Measurements from ENCODE around the gene TIMM17A.

DNA sequence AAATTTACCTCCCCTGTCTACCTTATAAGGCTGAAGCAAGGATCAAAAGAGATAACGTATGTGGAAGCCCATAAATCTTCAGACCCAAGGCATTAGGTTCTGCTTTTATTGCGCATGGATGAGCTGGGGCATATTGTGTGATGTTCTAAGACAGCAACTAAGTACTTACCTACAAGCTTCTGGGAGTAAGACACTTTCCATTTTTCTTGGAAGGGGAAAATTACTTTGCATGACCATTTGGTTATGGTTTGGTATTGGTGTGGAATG is 30.1 kb upstream of the TIMM17A start:
- no peak for TF ChIP-seq POLR2AphosphoS5 (IDR thresholded peaks at IDR 0.05; ENCODE audit: insufficient read depth in 1 of 2, low read depth in 1 of 2)
- TF ChIP-seq, protein P1, sequence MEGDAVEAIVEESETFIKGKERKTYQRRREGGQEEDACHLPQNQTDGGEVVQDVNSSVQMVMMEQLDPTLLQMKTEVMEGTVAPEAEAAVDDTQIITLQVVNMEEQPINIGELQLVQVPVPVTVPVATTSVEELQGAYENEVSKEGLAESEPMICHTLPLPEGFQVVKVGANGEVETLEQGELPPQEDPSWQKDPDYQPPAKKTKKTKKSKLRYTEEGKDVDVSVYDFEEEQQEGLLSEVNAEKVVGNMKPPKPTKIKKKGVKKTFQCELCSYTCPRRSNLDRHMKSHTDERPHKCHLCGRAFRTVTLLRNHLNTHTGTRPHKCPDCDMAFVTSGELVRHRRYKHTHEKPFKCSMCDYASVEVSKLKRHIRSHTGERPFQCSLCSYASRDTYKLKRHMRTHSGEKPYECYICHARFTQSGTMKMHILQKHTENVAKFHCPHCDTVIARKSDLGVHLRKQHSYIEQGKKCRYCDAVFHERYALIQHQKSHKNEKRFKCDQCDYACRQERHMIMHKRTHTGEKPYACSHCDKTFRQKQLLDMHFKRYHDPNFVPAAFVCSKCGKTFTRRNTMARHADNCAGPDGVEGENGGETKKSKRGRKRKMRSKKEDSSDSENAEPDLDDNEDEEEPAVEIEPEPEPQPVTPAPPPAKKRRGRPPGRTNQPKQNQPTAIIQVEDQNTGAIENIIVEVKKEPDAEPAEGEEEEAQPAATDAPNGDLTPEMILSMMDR (IDR thresholded peaks at IDR 0.05) = no peak
- no peak for TF ChIP-seq POLR2A (IDR thresholded peaks at IDR 0.05)
